AG09309 (cell line): ENCODE measurements around the gene LHFPL6.

Experiments
- DNase-seq: peaks from one replicate; pipeline ENCODE4 v3.0.0-alpha.2; 2010; ENCODE audit warnings: low read depth
- H3K4me3 ChIP-seq: 2 replicates; pipeline ENCODE4 v1.5.1; 2011; ENCODE audit warnings: mild to moderate bottlenecking, low read depth, low read length, moderate library complexity; ENCODE audit not compliant: control insufficient read depth
- TF ChIP-seq, protein P1 (sequence below): IDR thresholded peaks from 2 replicates; pipeline ENCODE4 v1.5.1; 2011; ENCODE audit warnings: mild to moderate bottlenecking, low read depth, low read length, inconsistent platforms; ENCODE audit not compliant: insufficient read depth, control insufficient read depth; ENCODE audit errors: missing control alignments

LHFPL6 gene

DNA sequence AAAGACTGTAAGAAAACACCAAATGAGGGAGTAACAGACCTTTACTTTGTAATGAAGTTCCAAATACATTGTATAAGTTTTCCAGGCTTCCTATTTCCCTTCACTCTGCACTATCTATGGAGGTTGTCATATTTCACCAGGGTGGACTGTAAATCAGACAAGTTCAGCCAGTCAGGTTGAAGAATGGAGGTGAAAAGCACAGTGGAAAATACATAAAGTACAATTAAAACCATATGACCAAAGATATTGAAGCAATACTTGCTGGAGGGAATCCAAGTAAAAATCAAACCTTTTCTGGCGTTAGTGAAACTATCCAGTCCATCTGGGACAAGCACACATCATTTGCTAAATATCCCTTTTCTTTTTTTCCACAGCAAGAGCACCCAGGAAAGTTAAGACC is 3.2 kb downstream of the LHFPL6 start:
- no peak overlapping the region; the same call in none of the 2 replicates for H3K4me3 ChIP-seq

DNA sequence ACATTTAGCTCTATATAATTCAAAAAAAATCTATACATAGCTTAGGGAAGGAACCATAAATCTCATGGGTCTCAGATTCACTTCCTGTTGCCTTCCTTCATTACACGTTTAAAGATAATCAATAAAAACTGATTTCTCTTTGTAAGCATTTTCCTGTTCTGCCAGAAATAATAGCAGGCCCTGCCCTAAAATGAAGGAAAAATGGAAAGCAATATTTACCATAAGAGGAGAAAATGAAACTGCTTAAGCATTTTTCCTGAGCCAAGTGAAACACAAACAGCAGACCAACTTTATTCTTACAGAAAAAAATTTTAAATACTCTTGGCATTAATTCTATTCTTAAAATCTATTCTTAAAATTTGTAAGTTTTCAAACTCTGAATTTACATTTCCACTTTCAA is 4.0 kb downstream of the LHFPL6 start:
- TF ChIP-seq, protein P1, sequence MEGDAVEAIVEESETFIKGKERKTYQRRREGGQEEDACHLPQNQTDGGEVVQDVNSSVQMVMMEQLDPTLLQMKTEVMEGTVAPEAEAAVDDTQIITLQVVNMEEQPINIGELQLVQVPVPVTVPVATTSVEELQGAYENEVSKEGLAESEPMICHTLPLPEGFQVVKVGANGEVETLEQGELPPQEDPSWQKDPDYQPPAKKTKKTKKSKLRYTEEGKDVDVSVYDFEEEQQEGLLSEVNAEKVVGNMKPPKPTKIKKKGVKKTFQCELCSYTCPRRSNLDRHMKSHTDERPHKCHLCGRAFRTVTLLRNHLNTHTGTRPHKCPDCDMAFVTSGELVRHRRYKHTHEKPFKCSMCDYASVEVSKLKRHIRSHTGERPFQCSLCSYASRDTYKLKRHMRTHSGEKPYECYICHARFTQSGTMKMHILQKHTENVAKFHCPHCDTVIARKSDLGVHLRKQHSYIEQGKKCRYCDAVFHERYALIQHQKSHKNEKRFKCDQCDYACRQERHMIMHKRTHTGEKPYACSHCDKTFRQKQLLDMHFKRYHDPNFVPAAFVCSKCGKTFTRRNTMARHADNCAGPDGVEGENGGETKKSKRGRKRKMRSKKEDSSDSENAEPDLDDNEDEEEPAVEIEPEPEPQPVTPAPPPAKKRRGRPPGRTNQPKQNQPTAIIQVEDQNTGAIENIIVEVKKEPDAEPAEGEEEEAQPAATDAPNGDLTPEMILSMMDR: no peak
- no peak overlapping the region for H3K4me3 ChIP-seq
- no peak for DNase-seq

More for the DNA sequence above, 3.2 kb downstream of the LHFPL6 start:
- DNase-seq: peak; percentile 38
- TF ChIP-seq, protein P1: no peak

DNA sequence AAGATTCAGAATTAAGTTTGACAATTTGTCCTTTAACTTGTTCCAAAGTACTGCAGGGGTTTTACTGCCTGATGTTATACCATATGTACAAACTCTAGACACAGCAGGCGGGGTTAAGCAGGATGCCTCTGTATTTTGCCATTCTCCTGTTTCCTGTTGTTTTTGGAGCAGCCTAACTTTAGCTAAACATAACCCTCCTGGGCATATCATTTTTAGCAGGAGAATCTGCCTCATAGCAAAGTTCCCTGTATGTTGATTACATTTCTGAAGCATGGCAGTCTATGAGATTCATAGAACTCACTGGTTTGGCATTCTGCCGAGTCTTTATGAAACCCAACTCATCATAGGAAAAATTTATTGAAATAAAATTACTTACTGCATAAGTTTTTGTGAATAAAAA is 5.2 kb downstream of the LHFPL6 start:
- H3K4me3 ChIP-seq: no peak overlapping the region
- TF ChIP-seq, protein P1: no peak
- no peak for DNase-seq

DNA sequence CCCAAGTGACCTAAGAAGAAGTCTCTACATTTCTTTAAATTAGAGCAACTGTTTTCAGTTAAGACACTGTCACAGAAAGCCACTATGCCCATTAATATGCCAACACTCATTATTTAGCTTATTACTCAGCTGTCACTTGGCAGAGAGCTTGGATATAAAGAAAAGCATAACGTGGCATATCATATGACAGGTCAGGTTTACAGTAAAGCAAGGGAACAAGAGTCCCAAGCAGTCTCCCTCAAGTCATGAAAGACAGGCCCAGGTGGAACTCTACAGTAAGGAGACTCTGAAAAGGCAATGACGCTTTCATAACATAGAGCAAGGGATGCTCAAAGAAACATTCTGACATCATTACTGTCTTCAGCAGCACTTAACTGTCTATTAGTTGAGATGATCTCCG is 6.3 kb downstream of the LHFPL6 start:
- TF ChIP-seq, protein P1: no peak
- H3K4me3 ChIP-seq: no peak overlapping the region
- DNase-seq: no peak

DNA sequence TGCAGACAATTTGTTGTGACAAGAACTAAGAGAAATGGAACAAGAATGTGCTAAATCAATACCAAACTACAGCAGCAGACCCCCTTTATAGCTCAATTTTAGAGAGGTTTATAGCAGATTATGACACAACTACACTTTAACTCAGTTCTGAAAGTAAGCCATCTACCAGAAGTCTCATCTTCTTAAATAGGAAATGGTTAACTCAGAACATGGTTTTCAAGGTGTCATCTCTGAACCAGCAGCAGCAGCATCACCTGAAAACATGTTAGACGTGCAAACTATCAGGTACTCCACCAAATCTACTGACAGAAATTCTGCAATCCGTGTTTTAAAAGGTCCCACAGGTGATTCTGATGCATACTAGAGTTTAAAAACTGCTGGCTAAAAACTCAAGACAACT is 6.8 kb downstream of the LHFPL6 start:
- TF ChIP-seq, protein P1: no peak
- DNase-seq: no peak
- H3K4me3 ChIP-seq: no peak overlapping the region

DNA sequence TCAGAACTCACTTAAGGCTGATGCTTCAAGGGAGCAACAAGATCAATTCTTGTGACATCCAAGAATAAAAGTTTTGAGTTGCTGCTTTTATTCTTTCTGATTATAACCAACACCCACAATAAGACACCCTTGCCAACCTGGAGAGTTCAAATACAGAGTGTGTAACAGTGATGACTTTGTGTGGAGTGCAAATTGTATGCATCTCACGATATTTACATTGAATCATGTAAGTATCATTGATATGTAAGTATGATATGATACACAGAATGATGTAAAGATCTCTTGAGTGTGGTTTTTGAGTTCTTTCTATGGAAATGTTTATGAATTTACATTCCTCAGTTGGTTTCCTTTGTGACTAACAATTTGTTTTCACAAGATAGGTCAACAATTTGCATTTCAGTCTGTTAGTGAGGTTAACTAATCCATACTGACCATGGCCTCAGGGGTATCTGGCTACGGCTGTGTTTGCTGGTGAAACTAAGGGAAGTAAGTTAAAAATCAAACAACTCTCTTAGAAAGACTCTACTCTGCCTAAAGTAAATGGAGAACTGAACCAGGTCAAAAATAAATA is 12.4 kb downstream of the LHFPL6 start:
- no peak overlapping the region for H3K4me3 ChIP-seq
- DNase-seq: no peak
- TF ChIP-seq, protein P1: no peak

DNA sequence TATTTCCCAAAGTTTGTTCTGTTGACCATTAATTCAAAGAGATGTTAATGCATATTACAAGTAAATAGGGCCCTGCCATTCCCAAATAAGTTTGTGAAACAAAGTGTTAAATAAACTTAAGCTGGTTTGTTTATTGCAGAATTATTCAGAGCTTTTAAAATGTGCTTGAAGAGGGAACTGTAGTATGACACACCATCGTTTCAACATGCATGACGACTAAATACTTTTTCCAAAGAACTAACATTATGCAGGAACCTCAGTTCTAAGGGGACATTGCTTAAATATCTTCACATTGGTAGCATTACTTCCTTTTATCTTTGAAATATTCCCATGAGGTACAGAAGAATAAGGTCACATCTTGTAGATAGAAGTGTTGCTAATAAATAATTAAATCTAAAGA is 14.6 kb downstream of the LHFPL6 start:
- no peak overlapping the region for H3K4me3 ChIP-seq
- TF ChIP-seq, protein P1: no peak
- no peak for DNase-seq
